GM12878 (cell line): ENCODE results near the gene TLL2. TPM values are rescaled to one million over a fixed set of nuclear protein-coding genes. Genes with fewer than 3 reads are reported as not detected.

Experiments used
- ATAC-seq: fragments of 200-7000 bp; cut with Tn5 transposase; 3 replicates; pipeline ENCODE4 v1.9.1; 2020; ENCODE audit warnings: mild to moderate bottlenecking, moderate library complexity
- BruUV-seq: library from RNA; stranded (reverse); fragments of 400-500 nt; replicated peaks from 2 replicates; lab custom pipeline; 2021; lab: Mats Ljungman, UMichigan
- CTCF ChIA-PET: fragments of 300-600 bp; sonication (Branson Sonifier 250); formaldehyde crosslinking; extraction: SDS; loops from one replicate; lab custom pipeline; 2021; ENCODE audit warnings: inconsistent platforms; lab: Yijun Ruan, JAX
- POLR2A ChIA-PET: fragments of 350-600 bp; formaldehyde crosslinking; extraction: SDS; loops from one replicate; lab custom pipeline; 2021; ENCODE audit warnings: inconsistent platforms; lab: Charles Lee
- RAD21 ChIA-PET: fragments of 300-600 bp; sonication (Branson Sonifier 250); formaldehyde crosslinking; loops from one replicate; lab custom pipeline; 2023; ENCODE audit warnings: antibody characterized with exemption; ENCODE audit not compliant: unreplicated experiment; lab: Charles Lee
- SMC1A ChIA-PET: fragments of 300-600 bp; sonication (Branson Sonifier 250); formaldehyde crosslinking; loops from one replicate; lab custom pipeline; 2023; ENCODE audit not compliant: unreplicated experiment, uncharacterized antibody; lab: Charles Lee
- DNase-seq: peaks from one replicate; pipeline ENCODE4 v3.0.0-alpha.2; 2011; ENCODE audit warnings: low read depth, low spot score
- FAIRE-seq: peaks from 3 replicates; lab custom pipeline; 2011; peaks lifted over from hg19 to GRCh38; lab: Jason Lieb, UNC
- H2AFZ ChIP-seq: 2 replicates; pipeline ENCODE4 v1.6.0; 2011; ENCODE audit warnings: low read depth, low read length, control low read depth; ENCODE audit not compliant: control insufficient read depth
- H3K27ac ChIP-seq: 2 replicates; pipeline ENCODE4 v1.5.1; 2011; ENCODE audit warnings: control low read depth; ENCODE audit not compliant: control insufficient read depth, insufficient read depth
- H3K27me3 ChIP-seq, 2 experiments: replicated peaks in 1 of 2; 2 replicates each; pipeline versions ENCODE4 v1.6.0 to v1.6.1; 2011; ENCODE audit warnings: low read length in 1 of 2; ENCODE audit not compliant: control insufficient read depth in 2 of 2, insufficient read depth in 2 of 2
- H3K36me3 ChIP-seq, 2 experiments: 2 replicates each; pipeline ENCODE4 v1.5.1; 2011; ENCODE audit warnings: low read length in 1 of 2; ENCODE audit not compliant: control insufficient read depth in 2 of 2, insufficient read depth in 2 of 2
- H3K4me1 ChIP-seq: 2 replicates; pipeline ENCODE4 v1.6.1; 2011; ENCODE audit warnings: mild to moderate bottlenecking, low read length, moderate library complexity, mixed read lengths; ENCODE audit not compliant: control insufficient read depth, insufficient read depth
- H3K4me2 ChIP-seq: 2 replicates; pipeline ENCODE4 v1.6.0; 2011; ENCODE audit warnings: control low read depth; ENCODE audit not compliant: control insufficient read depth, insufficient read depth
- H3K4me3 ChIP-seq: fragments of 200-600 bp; sonication (generic); 2 replicates; pipeline ENCODE4 v1.5.1; 2016
- H3K79me2 ChIP-seq: 2 replicates; pipeline ENCODE4 v1.6.0; 2011; ENCODE audit warnings: low read length; ENCODE audit not compliant: control insufficient read depth, insufficient read depth
- H3K9ac ChIP-seq: 2 replicates; pipeline ENCODE4 v1.8.0; 2011; ENCODE audit warnings: low read length, control low read depth, mixed read lengths; ENCODE audit not compliant: control insufficient read depth, insufficient read depth
- H3K9me3 ChIP-seq: replicated peaks from 3 replicates; pipeline ENCODE4 v1.5.1; 2011; ENCODE audit warnings: mild to moderate bottlenecking, low read length; ENCODE audit not compliant: control insufficient read depth, insufficient read depth
- H4K20me1 ChIP-seq: 2 replicates; pipeline ENCODE4 v1.6.0; 2011; ENCODE audit not compliant: control insufficient read depth, insufficient read depth
- ATF2 ChIP-seq: IDR thresholded peaks from 2 replicates; pipeline ENCODE4 v1.6.1; 2012; ENCODE audit warnings: low read length, inconsistent platforms
- BCL11A ChIP-seq: IDR thresholded peaks from 2 replicates; pipeline ENCODE4 v1.6.1; 2011; ENCODE audit warnings: low read depth, low read length
- CREM ChIP-seq: IDR thresholded peaks from 2 replicates; pipeline ENCODE4 v1.6.1; 2014; ENCODE audit warnings: antibody characterized with exemption, low read depth
- IRF3 ChIP-seq: fragments of 450-650 bp; IDR thresholded peaks from 2 replicates; pipeline ENCODE4 v1.6.1; 2014; ENCODE audit warnings: mild to moderate bottlenecking
- MEF2B ChIP-seq: fragments of 450-650 bp; IDR thresholded peaks from 2 replicates; pipeline ENCODE4 v1.6.1; 2018; ENCODE audit warnings: mild to moderate bottlenecking, moderate library complexity; ENCODE audit not compliant: partially characterized antibody, poor library complexity, severe bottlenecking
- MXI1 ChIP-seq: fragments of 150-350 bp; IDR thresholded peaks from 2 replicates; pipeline ENCODE4 v1.6.1; 2011; ENCODE audit warnings: low read depth, mild to moderate bottlenecking, inconsistent platforms, low read length, improper control_type of control experiment
- PAX8 ChIP-seq: fragments of 450-650 bp; IDR thresholded peaks from 2 replicates; pipeline ENCODE4 v1.6.1; 2017; ENCODE audit warnings: mild to moderate bottlenecking, moderate library complexity
- RCOR1 ChIP-seq: conservative IDR thresholded peaks from 2 replicates; pipeline ENCODE4 v1.6.1; 2012; ENCODE audit warnings: low read depth, low read length, improper control_type of control experiment
- TBL1XR1 ChIP-seq: IDR thresholded peaks from 2 replicates; pipeline ENCODE4 v1.6.1; 2012; ENCODE audit warnings: low read depth, low read length, improper control_type of control experiment
- ZBTB4 ChIP-seq: fragments of 450-650 bp; formaldehyde crosslinking; IDR thresholded peaks from 2 replicates; pipeline ENCODE4 v1.4.0; 2022; ENCODE audit warnings: mild to moderate bottlenecking, moderate library complexity
- ZNF24 ChIP-seq: fragments of 450-650 bp; IDR thresholded peaks from 2 replicates; pipeline ENCODE4 v1.6.1; 2017; ENCODE audit warnings: antibody characterized with exemption, mild to moderate bottlenecking
- WGBS: methylation state at CpG from one replicate; pipeline ENCODE4 v1.1.6; 2016; ENCODE audit warnings: low lambda C conversion rate; ENCODE audit not compliant: insufficient replicate concordance, insufficient coverage; ENCODE audit errors: missing lambda C conversion rate; 5-methylcytosine and 5-hydroxymethylcytosine counted together
- in situ Hi-C: fragments of 300-500 bp; cut with MboI; formaldehyde crosslinking; loops from 9 replicates; pipeline ENCODE4 v1.14.3; 2018; ENCODE audit warnings: mixed read lengths
- intact Hi-C: fragments of 100-400 bp; cut with micrococcal nuclease; formaldehyde crosslinking; loops from one replicate; pipeline ENCODE4 v1.14.2; 2022; ENCODE audit not compliant: unreplicated experiment
- polyA plus RNA-seq, 11 experiments: library from polyadenylated mRNA; depleted of rRNA in 4 of 11; unstranded in 6 of 11; stranded (reverse) in 5 of 11; fragments of >200 nt; fragmentation: Nextera tagmentation in 4 of 11; fragmentation: Illumina TruSeq in 1 of 11; extraction: Ambion mirVana in 4 of 11; extraction: Trizol in 1 of 11; gene quantifications; 1 replicate in 1 of 11; 2 replicates in 10 of 11; pipeline versions ENCODE4 v1.2.1 to v1.2.3, GENCODE V29; 2011 to 2016; ENCODE audit warnings: inconsistent platforms in 2 of 11, missing spikeins in 2 of 11, low read depth in 1 of 11
- total RNA-seq, 4 experiments: library from RNA; depleted of rRNA in 3 of 4; stranded (reverse); fragments of >200 nt in 3 of 4; fragmentation: Illumina TruSeq in 1 of 4; extraction: Trizol in 1 of 4; gene quantifications; 2 replicates each; pipeline versions ENCODE4 v1.2.1 to v1.2.3, GENCODE V29; 2013 to 2021

Gene TLL2
- total and polyA plus RNA-seq, 10 of the 15 experiments (the other 5 are each of a cell fraction or from before 2014, with no cell fraction given): 0.02 to 2.1 (median 0.52) TPM

GRCh38 chr10:96457341-96457740 lies 56.4 kb downstream of the TLL2 start:
- Histone ChIP-seq H4K20me1 (no peaks in the 10 kb centered on the region), H3K4me1 (no peaks in the 10 kb centered on the region), H3K4me3 (no peak overlapping the region), H3K79me2 (no peaks in the 10 kb centered on the region), H3K9me3 (no peaks in the 10 kb centered on the region; the same call in 2 of the 3 replicates), H3K27me3 (no peaks in the 10 kb centered on the region), H2AFZ (no peak overlapping the region), H3K27ac (no peak overlapping the region), H3K4me2 (no peak overlapping the region), H3K9ac (no peak overlapping the region), H3K36me3 (no peaks in the 10 kb centered on the region)
- intact Hi-C loops (no loop called here), in situ Hi-C loops (no loop called here)
- TF ChIP-seq ATF2: no peak
- no peak for TF ChIP-seq MEF2B
- no peak for TF ChIP-seq RCOR1
- no peak for TF ChIP-seq PAX8
- TF ChIP-seq BCL11A: no peak
- no peak for TF ChIP-seq IRF3
- no peak for TF ChIP-seq MXI1
- TF ChIP-seq CREM: no peak
- no peak for TF ChIP-seq ZNF24
- no peak for TF ChIP-seq ZBTB4 (CRISPR knock-in tag)
- TF ChIP-seq TBL1XR1: no peak
- RAD21 ChIA-PET: no interaction called here
- WGBS: 24% methylated on average over 5 of the region's 5 CpGs
- no peak for ATAC-seq
- SMC1A ChIA-PET: interaction anchor here (1.5 kb wide), 1 partner anchor 9 kb away, joined by 3 read pairs; no protein-coding TSS in a partner anchor
- no peak for DNase-seq
- CTCF ChIA-PET: no interaction called here
- BruUV-seq: no TSS peak
- POLR2A ChIA-PET: no interaction called here
- no peak for FAIRE-seq
